Smooth muscle cell (in vitro differentiated cells): Measurements from ENCODE around the gene IKZF1. TPM values are rescaled to one million over a fixed set of nuclear protein-coding genes. Genes with fewer than 3 reads are reported as not detected.

Experiments
- DNase-seq: peaks from one replicate; lab custom pipeline; 2025; ENCODE audit not compliant: unreplicated experiment; lab: John Stamatoyannopoulos, UW
- H2AFZ ChIP-seq: fragments of 200-600 bp; sonication (generic); 2 replicates; pipeline ENCODE4 v1.6.0; 2016; ENCODE audit warnings: antibody characterized with exemption, low read depth, mild to moderate bottlenecking
- H3F3A ChIP-seq: fragments of 200-600 bp; sonication (generic); 2 replicates; pipeline ENCODE4 v1.6.0; 2017; ENCODE audit warnings: antibody characterized with exemption, low read depth
- H3K27ac ChIP-seq: fragments of 200-600 bp; sonication (generic); 2 replicates; pipeline ENCODE4 v1.5.1; 2016; ENCODE audit warnings: low read depth, mild to moderate bottlenecking
- H3K27me3 ChIP-seq: fragments of 200-600 bp; sonication (generic); 2 replicates; pipeline ENCODE4 v1.6.1; 2016; ENCODE audit warnings: low read depth, mild to moderate bottlenecking
- H3K36me3 ChIP-seq: fragments of 200-600 bp; sonication (generic); 2 replicates; pipeline ENCODE4 v1.5.1; 2016; ENCODE audit warnings: low read depth
- H3K4me1 ChIP-seq: fragments of 200-600 bp; sonication (generic); 2 replicates; pipeline ENCODE4 v1.5.1; 2016; ENCODE audit warnings: low read depth
- H3K4me2 ChIP-seq: fragments of 200-600 bp; sonication (generic); 2 replicates; pipeline ENCODE4 v1.6.0; 2016; ENCODE audit warnings: mild to moderate bottlenecking
- H3K4me3 ChIP-seq: fragments of 200-600 bp; sonication (generic); 2 replicates; pipeline ENCODE4 v1.5.1; 2016; ENCODE audit warnings: mild to moderate bottlenecking
- H3K79me2 ChIP-seq: fragments of 200-600 bp; sonication (generic); 2 replicates; pipeline ENCODE4 v1.6.0; 2016; ENCODE audit warnings: low read depth, mild to moderate bottlenecking
- H3K9ac ChIP-seq: fragments of 200-600 bp; sonication (generic); 2 replicates; pipeline ENCODE4 v1.6.0; 2016; ENCODE audit warnings: low read depth
- H3K9me3 ChIP-seq: fragments of 200-600 bp; sonication (generic); replicated peaks from 2 replicates; pipeline ENCODE4 v1.5.1; 2016; ENCODE audit warnings: low read depth
- H4K20me1 ChIP-seq: fragments of 200-600 bp; sonication (generic); 2 replicates; pipeline ENCODE4 v1.6.0; 2016; ENCODE audit warnings: low read depth
- CTCF ChIP-seq: fragments of 200-600 bp; sonication (generic); IDR thresholded peaks from 2 replicates; pipeline ENCODE4 v1.5.1; 2017; ENCODE audit warnings: borderline replicate concordance, mild to moderate bottlenecking, antibody characterized with exemption; ENCODE audit not compliant: insufficient read depth, poor library complexity, severe bottlenecking
- WGBS: methylation state at CpG from one replicate; pipeline ENCODE4 v1.1.7; 2016; ENCODE audit warnings: low lambda C conversion rate; 5-methylcytosine and 5-hydroxymethylcytosine counted together
- polyA plus RNA-seq: library from polyadenylated mRNA; unstranded; fragments of >200 nt; fragmentation: Nextera tagmentation; extraction: Ambion mirVana; gene quantifications from 2 replicates; pipeline ENCODE4 v1.2.1, GENCODE V29; 2016
- total RNA-seq: library from RNA; depleted of rRNA; stranded (reverse); fragments of >200 nt; gene quantifications from 2 replicates; pipeline ENCODE4 v1.2.3, GENCODE V29; 2014

The IKZF1 gene
- total and polyA plus RNA-seq, 2 experiments from 2014 or later, result not detected

GRCh38 chr7:50292763-50293162, 11.8 kb upstream of the IKZF1 start:
- Histone ChIP-seq H3K36me3 (no peaks in the 10 kb centered on the region), H3K27ac (no peak overlapping the region), H3K9me3 (no peaks in the 10 kb centered on the region), H3K27me3 (peaks cover 18% of the 10 kb centered on the region), H3K4me1 (no peaks in the 10 kb centered on the region), H3F3A (no peaks in the 10 kb centered on the region), H3K79me2 (no peaks in the 10 kb centered on the region), H3K4me3 (no peak overlapping the region), H4K20me1 (no peaks in the 10 kb centered on the region), H3K4me2 (no peak overlapping the region), H2AFZ (no peak overlapping the region), H3K9ac (no peak overlapping the region)
- no peak for DNase-seq
- TF ChIP-seq CTCF, result no peak

- peaks cover 23% of the 10 kb centered on the region for H3K27me3 ChIP-seq
- H2AFZ ChIP-seq, result no peak overlapping the region
- H3K4me1 ChIP-seq, result no peaks in the 10 kb centered on the region
- no peaks in the 10 kb centered on the region for H3K9me3 ChIP-seq
- no peak overlapping the region for H3K9ac ChIP-seq
- H3F3A ChIP-seq, result no peaks in the 10 kb centered on the region
- no peak for DNase-seq
- no peak for TF ChIP-seq CTCF
- no peaks in the 10 kb centered on the region for H3K36me3 ChIP-seq
- no peak overlapping the region for H3K4me2 ChIP-seq
- WGBS, result 94% methylated on average over 7 of the region's 7 CpGs
- H3K4me3 ChIP-seq, result no peak overlapping the region
- no peaks in the 10 kb centered on the region for H3K79me2 ChIP-seq
- no peaks in the 10 kb centered on the region for H4K20me1 ChIP-seq
- no peak overlapping the region for H3K27ac ChIP-seq
Observed at GRCh38 chr7:50293509-50294179, 10.9 kb upstream of the IKZF1 start.

- H3K4me3 ChIP-seq, result no peak overlapping the region
- no peaks in the 10 kb centered on the region for H4K20me1 ChIP-seq
- H3K79me2 ChIP-seq, result no peaks in the 10 kb centered on the region
- H3K9ac ChIP-seq, result no peak overlapping the region
- DNase-seq, result no peak
- no peaks in the 10 kb centered on the region for H3K36me3 ChIP-seq
- TF ChIP-seq CTCF, result no peak
- no peak overlapping the region for H3K27ac ChIP-seq
- 86% methylated on average over 5 of the region's 5 CpGs for WGBS
- no peak overlapping the region for H3K4me2 ChIP-seq
- no peaks in the 10 kb centered on the region for H3F3A ChIP-seq
- H2AFZ ChIP-seq, result no peak overlapping the region
- peaks cover 38% of the 10 kb centered on the region for H3K27me3 ChIP-seq
- no peaks in the 10 kb centered on the region for H3K9me3 ChIP-seq
- H3K4me1 ChIP-seq, result no peaks in the 10 kb centered on the region
Observed at GRCh38 chr7:50295133-50295532, 9.4 kb upstream of the IKZF1 start.

- DNase-seq, result no peak
- no peak overlapping the region for H3K27ac ChIP-seq
- H2AFZ ChIP-seq, result no peak overlapping the region
- H3K27me3 ChIP-seq, result peaks cover 55% of the 10 kb centered on the region
- H4K20me1 ChIP-seq, result no peaks in the 10 kb centered on the region
- no peak for TF ChIP-seq CTCF
- H3K9ac ChIP-seq, result no peak overlapping the region
- no peaks in the 10 kb centered on the region for H3K4me1 ChIP-seq
- no peak overlapping the region for H3K4me2 ChIP-seq
- 95% methylated on average over 4 of the region's 4 CpGs for WGBS
- no peak overlapping the region for H3K4me3 ChIP-seq
- no peaks in the 10 kb centered on the region for H3K36me3 ChIP-seq
- H3K79me2 ChIP-seq, result no peaks in the 10 kb centered on the region
- no peaks in the 10 kb centered on the region for H3F3A ChIP-seq
- H3K9me3 ChIP-seq, result no peaks in the 10 kb centered on the region
Observed at GRCh38 chr7:50296799-50297198, 7.7 kb upstream of the IKZF1 start.
